ENCODE data around the gene EXT2.

Gene EXT2

DNA sequence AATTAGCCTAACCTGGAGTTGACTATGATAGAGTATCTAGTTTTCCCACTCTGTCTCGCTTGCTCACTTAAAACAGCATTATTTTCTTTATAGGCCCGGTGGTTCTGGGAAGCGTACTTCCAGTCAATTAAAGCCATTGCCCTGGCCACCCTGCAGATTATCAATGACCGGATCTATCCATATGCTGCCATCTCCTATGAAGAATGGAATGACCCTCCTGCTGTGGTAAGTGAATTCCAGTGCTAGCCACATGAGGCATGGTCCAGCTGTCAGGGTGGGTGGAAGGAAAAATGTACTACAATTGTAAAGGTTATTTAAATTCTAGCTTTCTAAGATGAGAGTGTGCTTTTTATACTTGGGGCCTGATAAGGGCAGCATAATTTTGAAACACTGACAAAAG is 76.0 kb downstream of the EXT2 start:
- no peak for DNase-seq (ENCODE audit: low read depth)

DNA sequence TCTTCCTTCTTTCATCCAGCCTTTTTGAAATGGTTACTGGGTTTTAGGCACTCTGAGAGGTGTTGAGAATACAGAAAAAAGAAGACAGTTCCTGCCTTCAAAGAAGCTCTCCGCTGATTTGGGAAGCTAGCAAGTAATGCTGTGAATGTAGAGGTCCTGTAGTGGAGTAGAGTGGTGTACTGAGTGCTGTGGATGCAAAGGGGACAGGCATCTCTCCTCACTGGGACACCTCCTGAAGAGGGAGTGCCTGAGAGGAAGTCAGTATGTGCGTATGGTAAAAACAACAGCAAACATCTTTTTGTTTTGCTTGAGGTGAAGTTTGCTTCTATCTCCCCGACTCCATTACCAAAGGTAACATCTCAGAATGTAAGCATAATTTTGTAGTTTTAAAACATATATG is 77.5 kb downstream of the EXT2 start:
- DNase-seq (ENCODE audit: low read depth): no peak

DNA sequence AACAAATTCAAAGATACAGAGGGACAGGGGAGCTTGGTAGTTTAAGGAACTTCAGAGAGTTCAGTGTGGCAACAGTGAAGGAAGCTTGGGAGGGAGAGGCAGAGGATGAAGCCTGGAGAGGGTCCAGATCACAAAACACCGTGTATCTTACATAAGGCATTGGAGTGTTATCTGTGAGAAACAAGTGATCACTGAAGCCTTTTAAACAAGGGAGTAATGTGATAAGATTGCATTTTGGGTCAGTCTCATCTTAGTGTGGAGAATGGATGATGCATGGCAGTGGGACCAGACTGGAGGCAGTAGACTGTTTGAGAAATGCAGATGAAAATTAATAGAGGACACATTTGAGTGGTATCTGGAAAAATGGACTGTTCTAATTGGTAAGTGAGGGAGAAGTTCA is 79.4 kb downstream of the EXT2 start:
- DNase-seq (ENCODE audit: low read depth): no peak

DNA sequence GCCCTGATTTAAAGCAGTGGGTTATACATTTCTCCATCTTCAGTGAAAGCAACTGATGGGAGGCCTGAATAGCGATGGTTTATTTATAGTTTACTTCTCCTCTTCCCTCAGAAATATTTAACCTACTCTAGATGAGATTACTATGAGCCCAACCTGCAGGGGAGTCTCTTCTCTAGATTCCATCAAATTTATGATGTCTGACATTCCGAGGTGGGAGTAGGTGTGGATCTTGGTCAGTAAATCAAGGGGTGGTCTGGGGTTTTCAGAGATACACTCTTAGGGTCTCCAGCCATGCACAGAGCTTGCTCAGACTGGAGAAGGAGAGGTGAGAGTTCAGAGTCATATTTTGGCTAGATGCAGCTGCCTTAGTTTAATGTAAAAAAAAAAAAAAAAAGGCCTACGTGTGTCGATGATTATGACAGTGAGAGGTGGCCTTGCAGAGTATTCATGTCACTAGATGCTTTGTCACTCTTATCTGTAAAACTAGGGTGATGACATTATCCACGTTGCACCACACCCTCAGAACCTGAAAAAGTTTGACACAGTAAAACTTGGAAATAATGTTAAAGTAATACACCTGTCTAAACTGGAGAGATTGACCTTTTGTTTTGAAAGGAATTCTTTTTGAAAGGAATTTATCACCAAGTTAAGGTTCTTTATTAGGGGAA is 81.2 kb downstream of the EXT2 start:
- DNase-seq (ENCODE audit: low read depth): no peak

DNA sequence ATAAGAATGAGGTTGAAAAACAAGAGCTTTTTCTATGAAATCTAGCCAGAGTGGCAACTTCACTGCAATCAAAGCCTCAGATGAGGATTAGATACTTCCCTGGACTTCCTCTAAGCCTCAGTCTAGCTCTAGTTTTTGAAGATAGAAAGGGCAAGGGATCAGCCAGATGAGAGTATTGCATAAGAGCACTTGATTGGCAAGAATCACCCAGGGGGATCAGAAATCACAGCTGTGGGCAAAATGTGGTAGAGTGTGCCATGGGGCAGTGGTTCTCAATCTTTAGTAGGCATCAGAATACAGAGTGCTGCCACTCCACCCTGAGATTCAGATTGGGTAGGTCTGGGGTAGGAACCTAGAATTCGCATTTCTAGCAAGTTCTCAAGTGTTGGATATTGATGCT is 82.4 kb downstream of the EXT2 start:
- DNase-seq (ENCODE audit: low read depth): no peak

DNA sequence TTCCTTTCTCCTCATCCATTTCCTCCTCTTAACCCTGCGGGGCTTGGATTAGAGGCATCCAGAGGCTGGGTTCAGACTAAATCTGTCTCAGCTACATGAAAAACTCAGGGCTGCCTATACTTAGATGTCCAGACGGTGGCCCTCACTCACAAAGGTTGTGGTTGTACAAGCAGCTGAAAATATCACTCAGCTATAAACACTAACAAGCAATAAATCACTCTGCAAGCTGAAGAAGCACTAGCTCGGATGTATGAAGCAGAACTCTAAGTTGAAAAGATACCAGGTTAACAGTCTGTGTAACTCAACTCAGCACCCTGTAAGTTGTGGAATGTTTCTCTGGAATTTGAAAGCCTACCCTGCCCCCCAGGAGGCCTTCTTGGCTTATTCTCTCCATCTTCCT is 82.9 kb downstream of the EXT2 start:
- DNase-seq (ENCODE audit: low read depth): no peak

DNA sequence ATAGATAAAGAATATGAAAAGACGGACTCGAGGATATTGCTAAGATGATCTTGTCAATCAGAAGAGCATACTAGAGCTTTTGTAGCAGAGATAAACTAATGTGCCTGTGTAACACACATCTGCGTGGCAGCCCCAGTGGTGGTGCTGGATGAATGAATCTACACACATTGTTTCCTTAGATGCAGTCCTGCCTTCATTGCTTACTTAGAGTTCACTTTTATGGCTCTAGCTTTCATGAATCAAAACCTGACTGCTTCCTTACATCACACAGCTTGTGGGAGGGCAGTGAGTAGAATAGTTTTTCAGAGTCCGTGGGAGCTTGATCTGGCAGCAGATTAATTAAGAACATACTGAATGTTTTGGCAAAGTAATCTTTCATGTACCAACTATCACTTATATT is 83.7 kb downstream of the EXT2 start:
- no peak for DNase-seq (ENCODE audit: low read depth)

DNA sequence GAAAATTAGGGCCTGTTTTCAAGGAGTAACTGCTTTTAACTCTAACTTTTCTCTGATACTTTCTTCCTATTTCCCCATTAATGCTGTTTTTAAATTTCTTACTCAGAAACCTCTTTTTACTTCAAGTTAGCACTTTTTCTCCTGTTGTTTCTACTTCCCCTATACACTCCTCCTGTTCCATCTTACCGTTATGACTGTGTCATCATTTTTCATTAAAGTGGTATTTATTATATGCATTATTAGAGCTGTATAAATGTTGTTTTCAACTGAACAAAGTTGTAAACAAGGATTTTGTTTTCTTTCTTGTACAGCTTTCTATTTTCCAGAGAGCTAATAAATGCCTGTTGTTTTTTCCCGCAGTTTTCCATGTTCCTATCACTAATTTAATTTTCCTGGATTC is 84.6 kb downstream of the EXT2 start:
- DNase-seq (ENCODE audit: low read depth): no peak

DNA sequence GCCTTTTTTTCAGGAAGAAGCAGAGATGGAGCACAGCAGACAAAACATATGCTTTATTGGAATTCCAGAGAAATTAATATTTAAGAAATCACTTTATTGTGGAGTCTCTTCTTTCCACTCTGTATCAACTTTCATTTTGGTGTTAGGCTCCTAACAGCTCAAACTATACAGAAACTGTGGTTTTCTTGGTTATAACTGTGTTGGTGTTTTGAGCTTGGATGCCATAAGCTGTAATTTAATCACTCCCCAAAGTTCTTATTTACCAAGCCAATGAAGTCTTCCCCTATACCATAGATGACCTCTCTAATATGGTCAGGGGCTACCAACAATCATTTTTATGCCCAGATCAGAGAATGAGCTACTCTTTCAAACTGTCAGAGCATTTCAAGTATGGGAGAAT is 90.0 kb downstream of the EXT2 start:
- DNase-seq (ENCODE audit: low read depth): no peak

DNA sequence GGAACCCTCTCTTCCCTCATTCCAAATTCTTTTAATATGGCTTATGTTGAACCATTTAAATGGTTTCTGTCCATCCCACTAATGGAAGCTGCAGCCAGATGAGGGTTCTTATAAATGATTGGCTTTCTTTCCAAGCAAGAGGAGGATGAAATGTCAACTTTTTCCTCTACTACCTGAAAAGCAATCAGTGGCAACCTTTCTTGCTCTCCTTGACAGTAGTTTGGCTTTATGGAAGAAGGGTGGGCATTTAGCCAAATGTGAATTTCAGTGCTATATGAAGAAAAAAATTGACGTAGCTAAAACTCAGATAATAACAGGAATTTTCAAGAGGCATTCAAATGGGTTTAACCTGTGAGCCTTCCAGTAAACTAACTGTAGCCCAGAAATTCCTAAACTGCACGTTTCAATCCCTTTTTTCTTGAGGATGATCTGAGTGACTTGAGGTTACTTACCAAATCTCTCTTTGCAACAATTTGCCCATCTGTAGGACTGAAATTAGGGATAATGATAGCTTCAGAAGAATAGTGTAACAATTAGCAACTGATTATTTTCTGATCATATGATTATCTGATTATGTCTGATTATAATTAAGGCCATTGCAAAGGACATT is 90.9 kb downstream of the EXT2 start:
- DNase-seq (ENCODE audit: low read depth): no peak

DNA sequence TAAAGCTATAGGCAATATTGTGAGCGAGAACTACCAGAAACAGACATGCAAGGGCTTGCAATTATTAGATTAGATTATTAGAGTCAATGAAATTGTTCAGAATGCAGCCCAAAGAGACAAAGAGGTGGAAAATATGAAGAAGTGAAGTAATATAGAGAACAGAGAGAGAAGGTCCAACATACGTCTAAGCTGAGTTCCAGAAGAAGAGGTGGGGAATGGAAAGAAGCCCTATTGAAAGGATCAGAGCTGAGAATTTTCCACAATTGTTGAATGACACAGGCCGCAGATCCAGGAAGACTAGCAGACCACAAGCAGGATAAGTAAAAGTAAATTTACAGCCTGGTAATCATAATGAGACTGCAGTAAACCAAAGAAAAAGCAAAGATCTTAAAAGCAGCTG is 93.2 kb downstream of the EXT2 start:
- DNase-seq (ENCODE audit: low read depth): no peak

DNA sequence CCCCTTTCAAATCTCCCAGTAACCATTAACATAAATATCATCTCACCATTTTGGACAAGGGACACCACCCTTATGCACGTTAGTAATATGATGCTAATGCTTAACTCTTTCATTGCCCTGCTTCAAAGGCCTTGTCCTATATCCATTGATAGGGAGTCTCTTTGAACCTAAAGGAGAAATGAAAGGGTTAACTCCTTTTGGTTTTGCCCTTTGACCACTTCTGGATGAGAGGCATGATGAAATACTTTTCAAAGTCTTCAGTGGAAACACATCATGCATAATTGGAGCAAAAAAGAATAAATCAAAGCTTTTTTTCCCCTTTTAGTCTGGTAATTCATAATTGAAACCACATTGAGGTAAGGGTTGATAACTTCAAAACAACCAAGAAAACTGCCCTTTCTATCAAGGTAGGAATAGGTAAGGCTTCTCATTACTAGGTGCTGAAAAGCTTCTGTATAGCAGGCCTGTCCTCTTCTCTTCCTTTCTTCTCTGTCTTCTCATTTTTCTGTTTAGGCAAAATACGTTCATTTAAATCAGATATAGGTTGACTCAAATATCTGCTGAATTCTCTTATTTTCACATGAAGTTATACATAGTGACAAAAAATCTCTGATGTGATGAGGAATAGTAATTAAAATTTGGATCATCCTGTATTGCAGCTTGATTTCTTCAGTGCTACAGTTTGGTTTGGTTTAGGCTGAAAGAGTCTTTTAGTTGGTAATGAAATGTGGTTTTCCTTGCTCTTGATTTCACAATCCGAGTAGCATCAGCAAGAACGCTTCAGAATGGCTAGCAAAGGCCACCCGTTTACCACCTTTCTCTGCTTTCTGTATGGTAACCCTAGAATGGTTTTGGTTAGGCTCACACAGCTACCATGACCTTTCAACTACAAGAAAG is 94.8 kb downstream of the EXT2 start:
- DNase-seq (ENCODE audit: low read depth): no peak

DNA sequence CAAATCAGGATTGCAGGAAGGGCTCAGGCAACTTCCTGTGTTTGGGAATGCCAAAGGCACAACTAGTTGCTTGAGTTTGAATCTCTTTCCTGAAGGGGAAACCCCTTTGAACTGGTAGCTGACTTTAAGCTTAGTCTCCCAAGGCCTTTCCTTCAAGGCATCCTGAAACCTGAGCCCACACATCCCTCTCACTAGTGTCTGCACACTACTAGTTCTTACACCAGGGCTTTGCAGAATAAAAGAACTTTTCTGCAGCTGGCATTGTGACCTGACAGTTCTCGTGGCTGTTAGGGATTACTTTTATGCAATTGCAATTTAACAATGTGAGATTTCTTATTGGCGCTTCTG is 95.4 kb downstream of the EXT2 start:
- no peak for DNase-seq (ENCODE audit: low read depth)

DNA sequence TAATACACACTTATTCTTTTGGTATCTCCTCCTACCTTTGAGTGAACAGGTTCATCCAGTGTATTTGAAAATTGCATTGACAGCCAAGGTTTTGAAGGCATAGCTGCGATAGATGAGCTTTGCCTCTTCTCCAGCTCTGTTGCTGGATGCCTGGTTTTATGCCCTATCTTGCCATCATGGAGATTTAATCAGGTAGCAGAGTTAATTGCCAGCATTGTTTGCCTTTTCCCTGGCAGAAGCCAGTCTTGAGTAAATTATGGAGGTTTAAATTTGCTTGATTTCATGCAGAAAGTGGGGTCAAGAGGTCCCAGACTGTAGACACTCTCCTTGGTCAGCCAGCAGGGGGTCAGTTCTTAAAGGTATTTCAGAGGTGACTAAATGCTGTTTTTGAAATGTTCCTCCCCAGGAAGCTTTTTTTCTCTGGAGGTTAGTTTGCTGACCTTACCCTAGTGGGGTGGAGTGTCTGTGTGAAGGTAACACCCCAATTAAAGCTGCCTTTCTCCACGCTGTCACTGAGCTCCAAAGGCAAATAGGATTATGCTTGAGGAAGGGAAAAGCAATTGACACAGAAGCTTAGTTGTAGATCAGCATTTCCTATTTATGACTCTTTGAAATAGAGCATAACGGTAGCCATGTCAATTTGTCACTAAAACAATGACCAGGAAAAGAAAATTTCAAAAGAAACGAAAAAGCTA is 96.0 kb downstream of the EXT2 start:
- no peak for DNase-seq (ENCODE audit: low read depth)

DNA sequence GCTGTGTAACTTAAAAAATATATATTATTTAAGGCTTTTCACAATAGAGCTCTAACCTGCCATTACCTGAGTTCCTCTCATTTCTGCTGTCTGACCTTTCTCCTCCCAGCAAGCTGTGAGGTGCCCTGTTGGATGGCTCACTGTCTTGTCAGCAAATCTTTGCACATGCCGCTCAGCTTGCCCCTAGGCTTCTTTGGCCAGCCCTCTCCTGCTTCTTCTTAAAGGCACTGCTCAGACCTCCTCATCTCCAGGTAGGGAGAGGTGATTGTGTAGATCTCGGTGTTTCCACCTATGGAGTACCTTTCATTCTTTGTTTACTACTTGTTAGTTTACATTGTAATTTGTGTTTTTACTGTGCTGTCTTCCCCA is 96.5 kb downstream of the EXT2 start:
- DNase-seq (ENCODE audit: low read depth): no peak

DNA sequence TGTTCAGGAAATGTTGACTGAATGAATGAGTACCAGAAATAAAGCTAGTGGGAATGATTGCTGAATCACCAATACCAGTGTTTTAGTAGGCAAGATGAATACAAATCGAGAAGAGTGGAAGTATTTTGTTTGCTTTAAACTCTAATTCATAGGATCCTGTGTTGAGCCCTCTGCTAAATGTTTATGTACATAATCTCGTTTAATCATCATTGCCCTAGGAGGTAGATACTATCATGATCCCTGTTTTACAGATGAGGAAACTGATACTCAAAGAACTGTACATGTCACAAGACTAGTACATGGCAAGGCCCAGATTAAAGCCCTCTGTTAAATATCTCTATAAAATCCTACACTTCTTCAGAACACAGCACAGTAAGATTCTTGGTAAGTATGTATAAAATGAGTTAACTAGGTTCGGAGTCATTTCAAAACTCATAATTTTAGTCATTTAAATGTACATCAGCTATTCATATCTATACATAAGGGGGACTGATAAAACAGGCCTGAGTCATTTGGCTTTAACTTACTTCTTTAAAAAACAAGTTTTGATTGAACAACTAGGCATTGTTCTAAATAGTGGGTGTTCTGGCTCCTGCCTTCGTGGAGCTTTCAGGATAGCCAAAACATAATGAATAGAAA is 97.1 kb downstream of the EXT2 start:
- DNase-seq (ENCODE audit: low read depth): no peak

DNA sequence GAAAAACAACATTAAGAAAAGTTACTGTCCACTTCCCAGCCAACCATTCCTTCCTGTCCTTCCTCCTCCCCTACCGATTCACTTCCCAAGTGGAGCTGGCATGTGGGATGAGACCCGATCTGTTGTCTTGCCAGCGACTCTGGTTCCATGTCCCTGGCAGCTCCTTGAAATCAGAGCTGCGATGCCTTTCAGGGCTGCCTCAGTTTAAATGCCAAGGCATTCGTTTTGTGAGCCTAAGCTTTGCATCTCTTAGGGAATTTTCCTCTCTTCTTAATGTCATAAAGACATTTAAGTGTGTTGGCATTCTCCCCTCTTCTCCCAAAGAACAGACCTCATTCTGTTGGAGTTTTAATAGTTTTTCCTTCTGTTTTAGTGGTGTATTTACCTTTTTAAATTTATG is 98.4 kb downstream of the EXT2 start:
- no peak for DNase-seq (ENCODE audit: low read depth)

DNA sequence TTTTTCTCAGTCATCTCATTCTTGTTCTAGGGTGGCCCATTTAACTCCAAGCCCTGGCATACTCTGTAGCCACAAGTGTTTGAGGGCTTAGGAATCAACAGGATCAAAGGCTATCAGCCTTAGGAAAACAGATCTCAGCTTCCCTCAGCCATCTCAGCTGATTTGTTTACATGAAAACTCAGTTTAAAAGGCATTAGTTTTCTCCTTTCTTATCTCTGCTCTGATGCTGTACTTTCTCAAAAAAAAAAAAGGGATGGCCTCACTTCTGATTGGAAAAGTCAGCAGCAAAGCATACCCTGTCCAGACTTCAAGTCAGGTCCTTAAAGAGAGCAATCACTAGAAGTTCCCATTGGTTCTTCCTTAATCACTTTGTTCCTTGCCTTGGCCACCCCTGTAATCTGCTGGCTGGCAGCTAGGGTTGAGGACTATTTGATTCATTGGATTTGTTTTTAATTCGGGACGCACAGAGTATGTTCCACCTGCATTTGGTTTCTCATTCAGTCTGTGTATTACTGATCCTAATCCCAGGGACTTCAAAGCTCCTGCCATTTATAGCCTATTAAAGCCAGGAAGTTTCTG is 102.8 kb downstream of the EXT2 start:
- DNase-seq (ENCODE audit: low read depth): no peak

DNA sequence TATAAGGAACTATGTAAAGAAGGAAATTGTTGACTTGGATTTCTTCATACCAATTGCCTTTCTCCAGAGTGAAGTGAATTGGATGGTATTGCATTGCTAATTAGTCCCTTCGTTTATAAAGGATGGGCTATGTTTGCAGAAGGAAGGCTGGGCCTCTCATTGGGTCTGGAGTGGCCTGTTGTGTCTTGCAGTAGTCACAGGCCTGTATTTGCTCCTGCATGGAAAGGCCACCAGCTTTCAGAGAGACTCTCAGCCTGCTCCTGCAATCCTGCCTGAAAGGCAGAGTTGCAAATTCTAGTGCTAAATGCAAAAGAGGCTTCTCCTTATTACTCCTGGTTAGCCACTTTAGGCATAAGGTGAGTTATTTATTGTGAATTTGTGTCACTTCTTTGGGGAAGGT is 103.8 kb downstream of the EXT2 start:
- no peak for DNase-seq (ENCODE audit: low read depth)

DNA sequence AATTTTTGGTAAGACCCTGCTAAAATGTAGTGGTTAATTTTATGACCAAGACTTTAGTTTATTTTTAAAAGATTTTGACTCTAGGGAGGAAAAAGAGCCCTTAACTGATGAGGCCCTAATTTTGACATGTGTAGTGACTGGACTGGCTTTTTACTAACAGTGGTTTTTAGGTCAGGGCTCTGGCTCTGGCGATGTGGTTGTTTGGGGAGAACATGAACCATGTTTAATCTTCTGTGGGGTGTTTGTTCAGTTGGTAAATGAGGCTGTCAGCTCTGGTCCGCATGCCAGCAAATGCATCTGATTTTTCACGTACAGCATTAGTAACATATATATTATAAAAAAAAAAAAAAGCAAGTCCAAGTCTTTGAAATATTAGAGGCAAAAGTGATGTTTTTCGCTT is 104.3 kb downstream of the EXT2 start:
- DNase-seq (ENCODE audit: low read depth): no peak

DNA sequence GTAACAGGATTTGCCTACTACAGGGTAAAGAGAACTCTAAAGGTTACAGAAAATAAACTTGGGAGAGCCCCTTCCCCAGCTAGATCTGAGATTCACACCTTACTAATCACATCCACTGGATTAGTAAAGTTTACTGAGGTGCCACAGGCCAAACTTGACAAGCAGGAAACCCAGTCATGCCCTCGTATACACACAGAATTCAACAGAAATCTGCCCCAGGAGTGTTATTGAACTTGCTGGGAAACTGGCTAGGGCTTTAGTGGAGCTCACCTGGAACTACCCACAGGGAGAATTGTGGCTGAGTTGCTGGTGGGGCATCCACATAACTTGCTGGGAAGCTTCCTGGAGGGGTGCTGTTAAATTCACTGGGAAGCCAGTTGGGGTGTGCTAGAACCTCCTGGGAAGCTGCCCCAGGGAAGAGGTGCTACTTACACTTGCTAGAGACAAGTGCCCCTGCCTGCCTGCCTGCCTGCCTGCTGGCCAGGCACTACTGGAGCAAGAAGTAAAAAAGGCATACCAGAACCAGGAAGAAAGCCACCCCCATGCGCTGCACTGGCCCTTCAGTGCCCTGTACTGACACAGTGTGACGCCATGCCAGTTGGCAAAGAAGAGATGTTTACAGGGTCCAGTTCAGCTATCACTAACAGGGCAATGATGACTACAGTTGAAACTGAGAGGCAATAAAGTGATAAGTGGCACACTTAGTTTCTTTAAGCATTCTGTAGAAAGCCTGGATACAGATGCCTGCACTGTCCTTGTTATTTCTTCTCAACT is 108.0 kb downstream of the EXT2 start:
- no peak for DNase-seq (ENCODE audit: low read depth)

Data from stimulated activated CD4-positive, alpha-beta T cell treated with anti-CD3 and anti-CD28 coated beads, Interleukin-2, amount 100 ng/mL, for 4 hours (primary cell).